Colonic mucosa (tissue), 4 donors: ENCODE data around the gene CLSTN1. TPM values are rescaled to one million over a fixed set of nuclear protein-coding genes. Genes with fewer than 3 reads are reported as not detected.
A peak's percentile ranks its signal among the peaks of the same experiment; 100 is the strongest.

ENCODE experiments used
- DNase-seq: peaks from one replicate; pipeline ENCODE4 v3.0.0-alpha.2; 2020
- H3K27ac ChIP-seq: fragments of 200-600 bp; one replicate; pipeline ENCODE4 v1.8.0; 2021
- H3K27me3 ChIP-seq: fragments of 200-600 bp; one replicate; pipeline ENCODE4 v1.8.0; 2021
- H3K36me3 ChIP-seq: fragments of 200-600 bp; one replicate; pipeline ENCODE4 v1.8.0; 2021
- H3K4me1 ChIP-seq: fragments of 200-600 bp; one replicate; pipeline ENCODE4 v1.8.0; 2021; ENCODE audit warnings: mild to moderate bottlenecking
- H3K4me3 ChIP-seq: fragments of 200-600 bp; one replicate; pipeline ENCODE4 v1.8.0; 2021
- H3K9ac ChIP-seq, 2 donors: one replicate each; pipeline ENCODE4 v1.7.0; 2013; ENCODE audit warnings: control low read depth in 2 of 2, low read depth in 2 of 2, low read length in 2 of 2
- H3K9me3 ChIP-seq: fragments of 200-600 bp; one replicate; pipeline ENCODE4 v1.8.0; 2021
- CTCF ChIP-seq: fragments of 200-600 bp; IDR thresholded peaks from one replicate; pipeline ENCODE4 v1.8.0; 2022; ENCODE audit warnings: antibody characterized with exemption, mild to moderate bottlenecking
- intact Hi-C: fragments of 100-400 bp; cut with DNase I; formaldehyde crosslinking; loops from one replicate; pipeline ENCODE4 v1.14.1; 2022
- total RNA-seq, 2 donors: library from RNA; stranded (reverse); fragmentation: NEBNext Ultra II Directional in 1 of 2; extraction: Animal tissue kit (Norgen Biotek cat#: 25700) in 1 of 2; gene quantifications; one replicate each; pipeline ENCODE4 v1.2.1, GENCODE V29; 2021
- donor health status: healthy.
- donor health status: DM: no; HTN: no; CAD: no.
- donor health status: DM: no; HTN: no; CAD: no.

The CLSTN1 gene
- total RNA-seq, 2 donors from 2014 or later: 215 to 226 TPM

- Histone ChIP-seq H3K4me3 (no peak overlapping the region), H3K27me3 (no peaks in the 10 kb centered on the region), H3K36me3 (no peaks in the 10 kb centered on the region), H3K4me1 (peaks cover 19% of the 10 kb centered on the region), H3K9ac (peak overlapping the region; percentile 35 to 68), H3K27ac (peak overlapping the region; percentile 16), H3K9me3 (no peaks in the 10 kb centered on the region)
- TF ChIP-seq CTCF: no peak
- intact Hi-C loops: no loop called here
- DNase-seq: peak; percentile 68
Observed at GRCh38 chr1:9835758-9836631, 12.2 kb upstream of the CLSTN1 start.

GRCh38 chr1:9835404-9835757 lies 11.6 kb upstream of the CLSTN1 start:
- H3K9ac ChIP-seq: peak overlapping the region in 1 of 2 donors; percentile 67
- intact Hi-C loops: no loop called here
- H3K36me3 ChIP-seq: no peaks in the 10 kb centered on the region
- no peak overlapping the region for H3K4me3 ChIP-seq
- H3K27me3 ChIP-seq: no peaks in the 10 kb centered on the region
- peak overlapping the region; percentile 16 for H3K27ac ChIP-seq
- TF ChIP-seq CTCF: no peak
- peaks cover 19% of the 10 kb centered on the region for H3K4me1 ChIP-seq
- no peaks in the 10 kb centered on the region for H3K9me3 ChIP-seq
- no peak for DNase-seq

- no peaks in the 10 kb centered on the region for H3K9me3 ChIP-seq
- TF ChIP-seq CTCF: no peak
- H3K4me1 ChIP-seq: peaks cover 19% of the 10 kb centered on the region
- H3K36me3 ChIP-seq: no peaks in the 10 kb centered on the region
- no peak for DNase-seq
- no peak overlapping the region for H3K9ac ChIP-seq
- intact Hi-C loops: no loop called here
- H3K27ac ChIP-seq: no peak overlapping the region
- no peak overlapping the region for H3K4me3 ChIP-seq
- no peaks in the 10 kb centered on the region for H3K27me3 ChIP-seq
Observed at GRCh38 chr1:9833632-9834031, 9.9 kb upstream of the CLSTN1 start.

- H3K9ac ChIP-seq: no peak overlapping the region
- no peak overlapping the region for H3K4me3 ChIP-seq
- H3K9me3 ChIP-seq: no peaks in the 10 kb centered on the region
- peaks cover 6% of the 10 kb centered on the region for H3K4me1 ChIP-seq
- TF ChIP-seq CTCF: no peak
- H3K27me3 ChIP-seq: no peaks in the 10 kb centered on the region
- DNase-seq: no peak
- intact Hi-C loops: no loop called here
- H3K27ac ChIP-seq: no peak overlapping the region
- H3K36me3 ChIP-seq: no peaks in the 10 kb centered on the region
Observed at GRCh38 chr1:9827558-9828185, 3.9 kb upstream of the CLSTN1 start.

GRCh38 chr1:9826616-9827015 lies 2.9 kb upstream of the CLSTN1 start:
- H3K27me3 ChIP-seq: no peaks in the 10 kb centered on the region
- TF ChIP-seq CTCF: no peak
- peak overlapping the region in 1 of 2 donors; percentile 35 for H3K9ac ChIP-seq
- H3K27ac ChIP-seq: no peak overlapping the region
- no peaks in the 10 kb centered on the region for H3K9me3 ChIP-seq
- no peaks in the 10 kb centered on the region for H3K36me3 ChIP-seq
- no peak for DNase-seq
- H3K4me3 ChIP-seq: no peak overlapping the region
- peaks cover 10% of the 10 kb centered on the region for H3K4me1 ChIP-seq
- intact Hi-C loops: no loop called here
